Erythroblast (primary cell): Measurements from ENCODE around the gene RTP2.

ENCODE experiments used
- GATA1 ChIP-seq: IDR thresholded peaks from 2 replicates; pipeline ENCODE4 v1.6.1; 2011; ENCODE audit warnings: low read depth, mild to moderate bottlenecking, control low read depth, low read length, moderate library complexity
- POLR2A ChIP-seq: IDR thresholded peaks from 2 replicates; pipeline ENCODE4 v1.6.1; 2011; ENCODE audit warnings: mild to moderate bottlenecking, low read length

- TF ChIP-seq GATA1 (no peak), POLR2A (no peak)
Measured at GRCh38 chr3:187667526-187667925, 34.8 kb downstream of the RTP2 start.
